GOT3 (cell line): ENCODE measurements around the gene FMN2.
"Not testable (repeated sequence)": the region's sequence is repeated elsewhere in the genome, so short reads cannot be mapped to it uniquely, and the experiment has no call there.

Experiments
- DNase-seq: peaks from one replicate; lab custom pipeline; 2025; ENCODE audit warnings: mixed read lengths; lab: John Stamatoyannopoulos, UW

Gene FMN2

DNA sequence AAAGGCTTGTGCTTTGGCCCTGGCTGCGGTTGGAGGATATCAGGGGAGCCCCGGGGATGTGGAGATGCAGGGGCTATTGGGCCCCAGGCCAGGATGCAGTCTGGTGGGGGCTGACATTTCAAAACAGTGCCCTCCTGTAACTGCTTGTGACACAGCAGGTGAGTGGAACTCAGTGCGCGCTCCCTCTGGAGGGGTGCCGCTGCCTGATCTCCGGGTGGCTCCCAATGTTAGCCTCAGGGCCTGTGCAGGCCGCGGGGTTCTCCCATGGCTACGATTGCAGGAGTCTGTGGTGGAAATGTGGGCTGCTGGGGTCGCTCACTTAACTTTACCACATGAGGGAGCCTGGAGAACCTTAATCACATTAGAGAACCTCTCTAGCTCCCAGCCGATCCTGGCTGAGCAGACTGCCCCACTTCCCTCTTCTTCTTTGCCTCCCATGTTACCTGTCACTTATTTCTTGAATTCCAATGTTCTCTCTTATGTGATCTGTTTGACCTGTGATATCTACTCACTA, 163.2 kb downstream of the FMN2 start:
- DNase-seq = no peak

DNA sequence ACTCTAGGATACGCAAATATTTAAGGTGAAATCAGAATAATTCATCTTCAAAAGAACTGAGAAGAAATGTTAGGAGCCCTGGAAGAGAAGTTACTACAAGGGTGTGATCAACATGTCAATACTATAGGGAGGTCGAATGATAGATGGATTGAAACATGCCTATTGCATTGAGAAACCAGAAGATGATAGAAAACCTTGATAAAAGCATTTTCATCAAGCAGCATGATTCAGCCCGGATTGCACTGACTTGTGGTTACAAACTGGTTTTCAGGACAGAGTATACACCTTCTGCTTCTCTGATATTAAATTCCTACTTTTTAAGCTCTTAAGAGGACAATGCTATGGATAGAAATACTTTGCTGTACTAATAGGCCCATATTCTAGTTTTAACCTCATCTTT, 164.2 kb downstream of the FMN2 start:
- no peak for DNase-seq

DNA sequence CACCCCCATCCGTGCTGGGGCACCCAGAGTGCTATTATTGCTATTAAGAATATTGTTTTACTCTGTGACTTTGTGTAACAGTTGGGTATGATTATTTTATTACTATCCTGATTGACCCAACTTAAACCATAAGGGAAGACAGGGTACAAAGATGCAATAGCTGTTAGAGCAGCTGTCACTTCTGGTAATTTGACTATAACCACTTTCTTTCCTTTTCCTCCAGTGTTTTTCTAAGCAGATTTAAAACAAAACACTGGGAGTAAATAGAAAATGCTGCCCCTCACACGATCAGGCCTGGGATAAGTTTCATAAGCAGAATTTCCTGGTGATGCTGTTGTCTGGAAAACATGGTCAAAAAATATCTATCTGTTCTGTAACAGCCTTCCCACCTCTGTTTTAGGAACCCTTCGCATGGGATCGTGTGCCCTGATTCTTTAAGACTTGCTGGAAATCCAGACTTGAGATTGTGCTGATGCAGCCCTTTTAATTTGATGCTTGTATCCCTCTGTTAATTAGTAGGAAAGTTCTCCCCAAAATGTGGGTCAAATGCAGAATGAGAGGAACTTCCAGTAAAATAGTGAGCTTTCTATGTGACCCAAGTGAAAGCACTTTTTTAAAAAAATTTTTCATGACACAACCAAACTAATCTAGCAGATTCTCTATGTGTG, 165.3 kb downstream of the FMN2 start:
- no peak for DNase-seq

DNA sequence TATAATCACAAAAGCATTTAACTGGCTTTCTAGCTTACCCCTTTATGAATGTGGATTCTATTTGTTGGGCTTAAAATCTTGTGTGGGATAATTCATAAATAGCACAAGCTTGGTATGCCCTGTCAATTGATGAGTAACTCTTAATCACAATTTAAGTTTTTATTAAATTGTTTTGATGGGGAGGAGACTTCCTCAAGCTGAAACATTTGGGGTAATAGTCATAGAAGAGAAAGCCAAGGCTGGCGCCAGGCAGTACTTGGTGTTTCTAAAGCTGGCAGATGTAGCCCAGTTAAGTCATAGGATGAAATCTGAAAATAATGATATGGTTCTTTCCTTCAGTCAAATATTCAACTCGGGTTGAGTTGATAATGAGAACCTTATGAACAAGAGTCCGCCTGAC, 167.2 kb downstream of the FMN2 start:
- no peak for DNase-seq

DNA sequence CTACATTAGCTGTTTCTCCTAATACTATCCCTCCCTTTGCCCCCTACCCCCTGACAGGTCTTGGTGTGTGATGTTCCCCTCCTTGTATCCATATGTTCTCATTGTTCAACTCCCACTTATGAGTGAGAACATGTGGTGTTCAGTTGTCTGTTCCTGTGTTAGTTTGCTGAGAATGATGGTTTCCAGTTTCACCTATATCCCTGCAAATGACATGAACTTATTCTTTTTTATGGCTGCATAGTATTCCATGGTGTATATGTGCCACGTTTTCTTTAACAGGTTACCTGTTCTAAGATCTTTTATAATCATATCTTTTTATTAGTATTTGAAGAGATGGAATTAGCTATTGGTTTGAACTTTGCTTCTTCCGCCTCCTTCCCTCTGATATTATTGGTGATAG, 172.8 kb downstream of the FMN2 start:
- DNase-seq = not testable (repeated sequence)

DNA sequence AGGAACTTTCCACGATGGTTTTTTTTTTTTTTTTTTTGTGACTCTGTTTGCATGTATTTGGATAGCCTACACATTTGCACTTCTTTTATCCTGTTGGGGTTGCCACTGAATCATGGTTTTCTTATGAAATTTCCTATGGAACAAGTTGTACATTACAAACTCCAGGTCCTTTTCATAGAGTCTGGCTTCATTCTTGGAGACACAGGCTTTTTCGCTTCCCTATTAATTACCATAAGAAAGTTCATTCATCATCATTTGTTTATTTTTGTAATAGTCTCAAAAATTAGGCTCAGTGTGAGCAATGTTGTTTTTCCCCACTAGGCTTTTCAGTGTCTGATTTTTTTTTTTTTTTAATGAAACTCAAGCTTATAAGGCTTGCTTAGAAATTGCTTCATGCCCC, 179.4 kb downstream of the FMN2 start:
- no peak for DNase-seq

DNA sequence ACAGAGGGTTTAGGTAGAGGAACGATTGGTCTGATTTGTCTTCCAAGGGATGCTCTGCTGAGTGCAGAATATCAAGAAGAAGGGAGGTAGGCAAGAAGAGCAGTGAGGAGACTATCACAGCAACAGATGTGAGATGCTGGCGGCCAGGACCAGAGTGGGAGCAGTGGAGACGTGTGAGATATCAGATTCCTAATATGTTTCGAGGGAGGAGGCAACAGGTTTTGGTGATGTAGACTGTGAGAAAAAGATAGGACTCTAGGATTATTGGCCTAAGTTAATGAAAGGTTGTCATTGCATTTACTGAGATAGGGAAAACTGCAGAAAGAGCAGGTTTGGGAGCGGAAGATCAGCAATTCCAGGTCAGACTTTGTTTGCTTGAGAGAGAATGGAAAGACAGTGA, 182.9 kb downstream of the FMN2 start:
- no peak for DNase-seq

DNA sequence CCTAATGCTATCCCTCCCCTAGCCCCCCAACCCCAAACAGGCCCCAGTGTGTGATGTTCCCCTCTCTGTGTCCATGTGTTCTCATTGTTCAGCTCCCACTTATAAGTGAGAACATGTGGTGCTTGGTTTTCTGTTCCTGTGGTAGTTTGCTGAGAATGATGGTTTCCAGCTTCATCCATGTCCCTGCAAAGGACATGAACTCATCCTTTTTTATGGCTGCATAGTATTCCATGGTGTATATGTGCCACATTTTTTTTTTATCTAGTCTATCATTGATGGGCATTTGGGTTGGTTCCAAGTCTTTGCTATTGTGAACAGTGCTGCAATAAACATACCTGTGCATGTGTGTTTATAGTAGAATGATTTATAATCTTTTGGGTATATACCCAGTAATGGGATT, 183.5 kb downstream of the FMN2 start:
- DNase-seq = not testable (repeated sequence)

DNA sequence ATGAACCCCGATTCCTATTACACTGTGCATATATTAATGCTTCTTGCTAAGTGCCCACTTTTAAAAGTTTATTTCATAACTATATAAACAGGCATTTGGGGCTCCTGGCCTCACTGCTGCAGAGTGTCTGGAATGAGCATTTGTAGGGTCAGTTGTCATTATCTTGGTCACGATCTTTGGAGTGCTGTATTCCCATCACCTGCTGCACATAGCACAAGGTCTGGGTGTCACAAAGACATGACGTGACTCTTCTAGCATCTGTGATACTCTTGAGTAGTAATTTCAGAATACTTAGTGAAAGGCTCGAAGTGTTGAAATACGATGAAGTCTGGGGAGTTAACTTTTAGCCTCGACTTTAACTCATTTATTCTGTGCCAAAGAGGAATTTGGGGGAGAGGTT, 186.4 kb downstream of the FMN2 start:
- DNase-seq = no peak

DNA sequence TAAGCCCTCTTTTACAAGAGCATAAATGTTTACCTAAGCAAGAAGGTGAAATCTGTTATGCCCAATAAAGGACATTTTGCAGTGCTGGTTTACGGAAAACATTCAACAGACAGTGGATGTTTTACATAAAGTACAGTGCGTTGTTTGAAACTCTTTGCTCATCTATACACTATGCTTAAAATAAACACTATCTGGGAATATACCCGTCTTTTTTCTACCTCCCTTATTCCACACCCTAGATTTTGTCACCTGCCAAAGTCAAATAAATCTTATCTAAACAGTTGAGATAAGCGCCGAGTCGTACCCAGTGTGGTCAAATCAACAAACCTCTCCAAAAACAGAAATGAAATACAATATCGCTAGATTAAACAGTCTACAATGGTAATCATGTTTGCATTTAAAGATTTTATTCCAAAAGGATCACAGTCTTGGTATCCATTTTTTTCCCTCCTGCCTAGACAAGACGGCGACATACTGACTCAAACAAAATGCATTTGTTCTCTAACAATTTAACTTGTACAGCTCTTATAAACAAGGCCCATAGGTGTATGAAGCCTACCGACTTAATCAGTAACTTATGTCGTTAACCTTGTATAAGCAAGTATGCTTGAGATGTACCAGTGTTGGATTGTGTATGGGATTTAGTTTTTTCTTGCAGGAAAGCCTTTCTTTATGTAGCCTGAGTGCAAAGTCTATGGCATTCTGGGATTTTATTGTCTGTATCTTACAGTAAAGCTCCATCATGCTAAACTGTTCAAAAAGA, 189.1 kb downstream of the FMN2 start:
- DNase-seq = no peak

DNA sequence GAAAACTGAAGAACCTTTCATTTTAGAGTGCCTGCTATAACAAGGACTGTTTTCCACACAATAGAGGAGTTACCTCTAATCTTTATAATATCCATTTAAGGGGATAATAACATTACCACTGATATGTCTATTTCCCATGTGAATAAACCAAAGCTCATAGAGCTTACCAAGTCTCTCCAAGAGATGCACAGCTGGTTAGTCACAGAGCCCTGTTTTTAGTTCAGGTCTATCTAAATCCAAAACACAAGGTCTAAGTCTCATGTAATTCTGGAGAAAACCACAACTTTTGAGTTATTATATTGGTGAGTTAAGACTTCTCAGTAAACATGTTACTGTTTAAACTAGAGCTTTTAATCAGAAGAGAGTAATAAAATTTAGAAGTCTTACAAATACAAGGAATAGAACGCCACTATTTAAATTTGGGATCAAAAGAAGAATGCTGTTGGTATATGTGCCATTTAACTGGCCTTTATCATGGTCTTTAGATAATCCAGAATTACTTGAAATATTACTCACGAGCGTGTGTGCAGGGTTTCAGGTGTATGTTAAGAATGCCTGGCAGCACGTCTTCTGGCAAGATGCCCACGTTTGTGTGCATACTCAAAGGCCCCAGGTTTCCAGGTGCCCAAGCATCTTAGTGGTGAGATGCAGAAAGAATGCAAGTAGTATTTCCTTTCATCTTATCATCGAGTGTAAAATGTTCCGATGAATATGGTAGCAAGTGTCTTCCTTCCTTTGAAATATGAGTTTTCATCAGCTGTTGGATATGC, 190.6 kb downstream of the FMN2 start:
- DNase-seq = no peak

DNA sequence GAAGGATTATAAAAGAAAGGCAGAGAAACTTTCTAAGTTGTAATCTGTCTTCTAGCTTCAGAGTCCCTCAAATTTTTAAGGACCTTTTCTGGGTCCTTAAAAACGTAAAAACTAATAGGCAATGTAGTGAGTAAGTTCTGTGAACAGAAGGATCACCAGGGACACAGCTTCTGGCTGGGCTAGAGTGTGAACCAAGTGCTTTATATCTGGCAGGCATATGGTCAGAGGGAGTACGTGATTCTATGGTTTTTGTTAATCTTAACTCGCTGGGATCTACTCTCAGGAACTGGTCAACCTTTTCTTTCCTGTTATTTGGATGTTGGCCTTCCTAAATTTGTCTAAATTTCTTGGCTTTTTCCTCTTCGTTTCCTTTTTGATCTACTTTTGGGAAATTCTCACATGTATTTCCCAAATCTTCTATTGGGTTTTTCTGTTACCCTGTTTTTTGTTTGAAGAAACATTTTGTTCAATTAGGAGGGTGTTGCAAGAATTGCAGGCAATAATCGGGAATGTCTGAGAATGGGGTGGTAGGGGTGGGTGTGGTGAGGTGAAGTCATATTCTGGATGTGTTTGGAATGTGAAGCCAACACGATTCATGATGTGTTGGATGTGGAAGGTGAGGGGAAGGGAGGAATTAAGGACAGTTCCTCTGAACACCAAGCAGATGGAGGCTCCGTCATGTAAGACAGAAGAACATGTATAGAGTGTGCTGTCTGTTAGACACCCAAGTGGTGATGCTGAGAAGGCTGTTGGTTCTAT, 193.2 kb downstream of the FMN2 start:
- no peak for DNase-seq

DNA sequence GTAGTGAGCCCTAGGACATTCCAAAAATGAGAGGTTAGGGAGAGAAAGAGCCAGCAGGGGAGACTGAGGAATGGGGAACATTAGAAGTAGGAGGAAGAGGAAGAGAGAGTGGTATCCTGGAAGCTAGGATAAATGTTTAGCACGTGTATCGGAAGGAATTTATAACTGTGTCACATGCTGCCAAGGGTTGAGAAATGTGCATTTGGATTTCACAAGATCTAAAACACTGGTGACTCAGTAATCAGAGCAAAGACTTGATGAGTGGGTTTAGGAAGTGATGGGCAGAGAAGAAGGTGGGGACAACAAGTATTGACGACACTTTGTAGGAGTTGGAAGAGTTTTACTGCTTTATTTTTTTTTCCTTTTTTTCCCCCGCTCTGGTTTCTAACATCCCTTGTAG, 193.9 kb downstream of the FMN2 start:
- no peak for DNase-seq

DNA sequence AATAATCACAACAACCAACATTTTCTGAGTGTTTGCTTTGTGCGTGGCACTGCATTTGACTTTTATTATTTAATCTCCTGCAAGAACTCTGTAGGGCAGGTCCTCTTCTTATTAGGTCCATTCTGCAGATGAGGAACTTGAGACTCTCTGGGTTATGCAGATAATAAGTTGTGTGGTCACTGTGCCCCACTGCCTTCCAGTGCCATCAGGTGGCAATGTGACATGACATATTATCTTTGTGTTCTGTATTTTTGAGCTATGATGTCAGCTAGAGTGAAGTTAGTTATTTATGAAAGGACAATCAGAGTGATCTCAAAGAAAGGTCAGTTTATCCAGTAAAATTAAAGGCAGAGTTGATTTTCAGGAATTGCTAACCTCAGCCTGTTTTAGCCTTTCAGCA, 196.0 kb downstream of the FMN2 start:
- DNase-seq = no peak

DNA sequence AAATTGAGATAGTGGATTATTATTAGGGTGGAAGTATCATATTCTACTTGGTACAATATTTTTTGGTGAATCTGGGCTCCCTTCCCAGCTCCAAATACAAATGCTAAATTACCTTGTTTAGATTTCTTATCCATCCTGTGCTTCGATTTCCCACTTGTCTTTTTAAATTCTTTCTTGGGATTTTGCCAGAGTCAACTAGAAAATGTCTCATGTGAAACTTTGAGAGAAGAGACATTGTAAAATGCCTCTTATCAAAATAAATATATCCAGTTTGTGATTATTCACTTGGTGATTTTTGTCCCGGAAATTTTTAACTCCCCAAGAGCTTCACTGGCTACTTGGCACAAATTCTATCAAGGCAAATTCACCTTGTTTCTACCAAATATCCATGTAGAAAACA, 202.0 kb downstream of the FMN2 start:
- no peak for DNase-seq

DNA sequence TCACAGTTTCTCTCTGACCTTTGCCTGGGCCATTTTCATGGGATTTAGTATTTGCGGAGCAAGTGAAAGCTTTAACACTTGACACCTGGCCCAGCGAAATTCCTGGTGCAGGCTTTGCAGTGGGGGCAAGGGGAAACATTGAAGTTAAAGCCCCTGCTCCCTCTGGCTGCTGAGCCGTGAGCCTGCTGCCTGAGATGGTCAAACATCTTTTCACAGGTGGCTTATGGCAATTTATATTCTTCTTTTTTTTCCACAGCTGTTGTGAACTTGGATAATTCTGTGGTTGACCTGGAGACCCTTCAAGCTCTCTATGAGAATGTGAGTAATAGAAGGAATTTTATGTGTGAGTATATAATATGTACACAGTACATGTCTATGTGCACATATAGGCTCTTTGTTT, 202.9 kb downstream of the FMN2 start:
- DNase-seq = no peak

DNA sequence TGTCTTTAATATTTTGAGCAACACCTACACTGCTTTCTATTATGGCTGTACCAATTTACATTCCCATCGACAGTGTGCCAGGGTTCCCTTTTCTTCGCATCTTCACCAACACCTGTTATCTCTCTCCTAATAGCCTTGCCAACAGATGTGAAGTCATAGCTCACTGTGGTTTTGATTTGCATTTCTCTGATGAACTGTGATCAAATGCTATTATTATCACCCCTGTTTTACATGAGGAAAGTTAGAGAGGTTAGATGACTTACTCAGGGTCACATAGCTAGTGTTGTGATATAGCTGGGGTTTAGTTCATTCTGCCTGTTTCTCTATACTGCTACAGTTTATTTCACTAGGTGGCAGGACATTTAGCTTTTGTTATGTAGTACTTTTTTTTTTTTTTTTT, 204.1 kb downstream of the FMN2 start:
- DNase-seq = no peak

DNA sequence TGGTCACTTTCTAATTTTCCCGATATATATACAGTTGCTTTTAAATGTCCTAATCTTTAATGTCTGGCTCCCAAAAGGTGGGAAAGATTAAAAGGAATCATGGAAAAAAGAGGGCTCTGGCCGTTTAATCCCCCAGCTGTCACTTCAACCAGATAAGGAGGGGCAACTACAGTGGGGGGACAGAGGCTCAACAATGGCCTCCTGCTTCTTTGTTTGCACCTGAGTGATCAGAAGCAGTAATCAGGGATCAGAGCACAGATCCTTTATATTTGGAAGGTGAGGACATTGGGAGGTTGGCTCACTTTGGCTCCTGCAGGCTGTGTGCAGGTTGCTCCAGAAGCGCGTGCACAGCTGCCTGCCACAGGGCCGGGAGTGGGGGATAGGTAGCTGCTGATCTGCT, 212.8 kb downstream of the FMN2 start:
- no peak for DNase-seq

DNA sequence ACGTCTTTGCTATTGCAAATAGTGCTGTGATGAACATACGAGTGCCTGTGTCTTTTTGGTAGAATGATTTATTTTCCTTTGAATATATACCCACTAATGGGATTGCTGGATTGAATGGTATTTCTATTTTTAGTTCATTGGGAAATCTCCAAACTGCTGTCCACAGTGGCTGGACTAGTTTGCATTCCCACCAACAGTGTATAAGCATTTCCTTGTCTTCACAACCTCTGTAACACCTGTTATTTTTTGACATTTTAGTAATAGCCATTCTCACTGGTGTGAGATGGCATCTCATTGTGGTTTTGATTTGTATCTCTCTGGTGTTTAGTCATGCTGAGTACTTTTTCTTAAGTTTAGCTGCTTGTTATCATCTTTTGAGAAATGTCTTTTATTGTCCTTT, 215.0 kb downstream of the FMN2 start:
- no peak for DNase-seq

DNA sequence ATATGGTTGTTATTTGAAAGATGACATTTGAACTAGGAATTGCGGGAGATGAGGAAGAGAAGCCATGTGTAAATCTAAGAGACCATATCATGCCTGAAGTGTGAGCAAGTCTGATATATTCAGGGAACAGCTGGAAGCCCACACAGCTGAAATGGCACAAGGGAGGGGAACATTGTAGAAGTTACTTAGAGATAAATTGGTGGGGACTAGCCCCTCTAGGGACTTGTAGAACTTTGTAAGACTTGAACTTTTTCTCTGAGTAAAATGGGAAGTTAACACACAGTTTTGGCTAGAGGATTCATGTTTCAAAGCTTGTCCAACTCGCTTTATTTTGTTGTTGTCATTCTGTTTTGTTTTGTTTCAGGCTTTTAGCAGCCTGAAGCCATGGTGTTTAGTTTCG, 216.4 kb downstream of the FMN2 start:
- DNase-seq = no peak

DNA sequence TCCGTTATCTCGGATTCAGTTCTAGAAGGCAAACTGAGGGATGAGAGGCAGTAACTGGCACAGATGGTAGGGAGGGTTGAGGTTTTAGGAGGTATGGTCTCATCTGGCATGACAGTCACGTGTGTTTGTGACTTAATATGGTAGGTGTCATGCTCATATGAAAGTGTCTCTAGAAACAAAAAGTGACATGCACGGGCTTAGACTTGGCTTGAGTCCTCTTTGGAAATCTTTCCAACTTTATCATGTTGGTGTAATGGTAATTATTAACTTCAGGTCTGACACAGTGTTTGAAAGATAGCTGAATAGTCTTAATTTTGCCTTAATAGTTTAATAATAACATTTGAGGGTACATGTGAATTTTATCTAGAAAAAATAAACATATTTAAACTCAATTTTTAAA, 218.1 kb downstream of the FMN2 start:
- DNase-seq = no peak

DNA sequence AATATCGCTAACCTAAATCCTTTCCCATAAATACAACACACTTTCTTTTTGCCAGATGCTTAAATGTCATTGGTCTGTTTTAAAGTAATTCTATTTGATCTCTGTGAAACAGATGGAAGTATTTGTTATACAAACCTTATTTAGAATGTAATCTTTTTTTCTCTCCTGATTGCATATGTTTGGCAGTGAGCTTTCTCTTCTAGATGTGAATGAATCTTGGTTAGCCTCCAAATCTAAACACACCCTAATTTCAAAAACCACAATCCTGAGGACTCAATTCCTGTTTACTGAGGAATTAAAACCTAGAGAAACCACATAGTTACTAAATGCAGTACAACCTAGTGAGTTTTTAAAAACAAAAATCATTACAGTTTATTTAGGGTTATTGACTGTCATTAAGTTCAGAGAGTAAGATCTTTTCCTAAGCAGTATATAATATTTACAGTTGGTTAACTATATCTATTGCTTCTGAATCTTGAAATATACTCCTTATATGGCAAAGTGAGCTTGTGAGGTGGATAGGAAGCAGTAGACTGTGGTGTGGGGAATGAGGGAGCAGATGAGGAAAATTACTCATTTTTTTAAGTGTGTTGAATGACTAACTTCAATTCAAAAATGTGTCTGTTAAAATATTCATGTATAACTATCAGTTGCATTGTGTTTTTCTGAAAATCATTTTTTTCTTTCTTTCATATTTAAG, 218.7 kb downstream of the FMN2 start:
- no peak for DNase-seq
